ENCODE results near the gene CAVIN4. TPM values are rescaled to one million over a fixed set of nuclear protein-coding genes. Genes with fewer than 3 reads are reported as not detected.

CAVIN4 gene
- total RNA-seq, 2 experiments from 2014 or later, result 0.29 to 0.33 TPM

Other genes starting within 250 kb of the CAVIN4 start
- 10 to 100 TPM; 21.0 to 24.4 TPM for gene TEX10, start 225.1 kb upstream of the CAVIN4 start, total RNA-seq
- 10 to 100 TPM; 20.5 to 20.9 TPM for gene MSANTD3, start 150.9 kb upstream of the CAVIN4 start, total RNA-seq
- gene TMEFF1, start 104.9 kb upstream of the CAVIN4 start, total RNA-seq, result under 1 TPM in 1 of 2 experiments, not detected in 1; 0.49 TPM